ENCODE data around the gene SLC8A1.

DNA sequence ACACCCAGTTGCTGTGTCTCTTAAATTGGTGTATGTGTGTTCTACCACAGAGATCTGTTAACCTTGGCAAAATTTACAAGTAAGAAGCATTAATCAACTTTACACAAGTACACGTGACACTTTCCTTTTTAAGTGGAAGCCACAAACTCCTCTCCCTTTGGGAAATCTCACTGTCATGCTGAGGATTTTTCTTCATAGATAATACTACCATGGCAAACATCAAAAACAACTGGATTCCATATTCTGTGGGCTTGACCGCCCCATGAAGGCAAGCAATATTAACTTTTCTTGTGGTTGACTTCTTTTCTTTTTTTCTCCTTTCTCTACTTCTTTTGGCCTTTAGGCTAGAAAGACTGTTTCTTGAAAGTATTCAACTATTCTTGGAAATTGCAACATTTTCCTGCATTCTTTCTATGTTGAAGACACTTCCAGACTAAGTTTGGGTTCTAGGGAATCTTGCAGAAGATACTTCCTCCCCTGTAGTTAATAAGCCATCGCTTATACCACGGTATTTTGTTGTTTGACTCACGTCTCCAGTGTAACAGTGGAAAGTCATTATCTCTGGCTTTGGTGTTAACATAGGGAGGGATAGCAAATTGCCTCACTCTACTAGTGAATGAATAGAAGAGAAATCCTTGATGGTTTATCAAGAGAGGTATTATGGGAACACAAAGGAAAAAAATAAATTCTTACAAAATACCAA is 79.5 kb downstream of the SLC8A1 start:
- TF ChIP-seq, protein P1, sequence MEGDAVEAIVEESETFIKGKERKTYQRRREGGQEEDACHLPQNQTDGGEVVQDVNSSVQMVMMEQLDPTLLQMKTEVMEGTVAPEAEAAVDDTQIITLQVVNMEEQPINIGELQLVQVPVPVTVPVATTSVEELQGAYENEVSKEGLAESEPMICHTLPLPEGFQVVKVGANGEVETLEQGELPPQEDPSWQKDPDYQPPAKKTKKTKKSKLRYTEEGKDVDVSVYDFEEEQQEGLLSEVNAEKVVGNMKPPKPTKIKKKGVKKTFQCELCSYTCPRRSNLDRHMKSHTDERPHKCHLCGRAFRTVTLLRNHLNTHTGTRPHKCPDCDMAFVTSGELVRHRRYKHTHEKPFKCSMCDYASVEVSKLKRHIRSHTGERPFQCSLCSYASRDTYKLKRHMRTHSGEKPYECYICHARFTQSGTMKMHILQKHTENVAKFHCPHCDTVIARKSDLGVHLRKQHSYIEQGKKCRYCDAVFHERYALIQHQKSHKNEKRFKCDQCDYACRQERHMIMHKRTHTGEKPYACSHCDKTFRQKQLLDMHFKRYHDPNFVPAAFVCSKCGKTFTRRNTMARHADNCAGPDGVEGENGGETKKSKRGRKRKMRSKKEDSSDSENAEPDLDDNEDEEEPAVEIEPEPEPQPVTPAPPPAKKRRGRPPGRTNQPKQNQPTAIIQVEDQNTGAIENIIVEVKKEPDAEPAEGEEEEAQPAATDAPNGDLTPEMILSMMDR (IDR thresholded peaks at IDR 0.05; ENCODE audit: insufficient read depth, low read length), result no peak
- TF ChIP-seq, protein P2, sequence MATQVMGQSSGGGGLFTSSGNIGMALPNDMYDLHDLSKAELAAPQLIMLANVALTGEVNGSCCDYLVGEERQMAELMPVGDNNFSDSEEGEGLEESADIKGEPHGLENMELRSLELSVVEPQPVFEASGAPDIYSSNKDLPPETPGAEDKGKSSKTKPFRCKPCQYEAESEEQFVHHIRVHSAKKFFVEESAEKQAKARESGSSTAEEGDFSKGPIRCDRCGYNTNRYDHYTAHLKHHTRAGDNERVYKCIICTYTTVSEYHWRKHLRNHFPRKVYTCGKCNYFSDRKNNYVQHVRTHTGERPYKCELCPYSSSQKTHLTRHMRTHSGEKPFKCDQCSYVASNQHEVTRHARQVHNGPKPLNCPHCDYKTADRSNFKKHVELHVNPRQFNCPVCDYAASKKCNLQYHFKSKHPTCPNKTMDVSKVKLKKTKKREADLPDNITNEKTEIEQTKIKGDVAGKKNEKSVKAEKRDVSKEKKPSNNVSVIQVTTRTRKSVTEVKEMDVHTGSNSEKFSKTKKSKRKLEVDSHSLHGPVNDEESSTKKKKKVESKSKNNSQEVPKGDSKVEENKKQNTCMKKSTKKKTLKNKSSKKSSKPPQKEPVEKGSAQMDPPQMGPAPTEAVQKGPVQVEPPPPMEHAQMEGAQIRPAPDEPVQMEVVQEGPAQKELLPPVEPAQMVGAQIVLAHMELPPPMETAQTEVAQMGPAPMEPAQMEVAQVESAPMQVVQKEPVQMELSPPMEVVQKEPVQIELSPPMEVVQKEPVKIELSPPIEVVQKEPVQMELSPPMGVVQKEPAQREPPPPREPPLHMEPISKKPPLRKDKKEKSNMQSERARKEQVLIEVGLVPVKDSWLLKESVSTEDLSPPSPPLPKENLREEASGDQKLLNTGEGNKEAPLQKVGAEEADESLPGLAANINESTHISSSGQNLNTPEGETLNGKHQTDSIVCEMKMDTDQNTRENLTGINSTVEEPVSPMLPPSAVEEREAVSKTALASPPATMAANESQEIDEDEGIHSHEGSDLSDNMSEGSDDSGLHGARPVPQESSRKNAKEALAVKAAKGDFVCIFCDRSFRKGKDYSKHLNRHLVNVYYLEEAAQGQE (IDR thresholded peaks at IDR 0.05; ENCODE audit: insufficient replicate concordance, low read depth), result no peak

Data from HL-60 (cell line).